Endothelial cell of umbilical vein (primary cell): ENCODE results near the gene LTB4R. TPM values are rescaled to one million over a fixed set of nuclear protein-coding genes. Genes with fewer than 3 reads are reported as not detected.

Experiments used
- BruUV-seq: library from RNA; stranded (reverse); fragments of 400-500 nt; replicated peaks from 2 replicates; lab custom pipeline; 2021; lab: Mats Ljungman, UMichigan
- CTCF ChIA-PET: fragments of 300-600, 350-600 bp; sonication (Branson Sonifier 250); formaldehyde crosslinking; loops from one replicate; lab custom pipeline; 2021; ENCODE audit warnings: antibody characterized with exemption, inconsistent platforms; lab: Charles Lee
- POLR2A ChIA-PET: fragments of 300-600, 350-600 bp; sonication (Branson Sonifier 250); formaldehyde crosslinking; loops from one replicate; lab custom pipeline; 2021; ENCODE audit warnings: antibody characterized with exemption, inconsistent platforms; lab: Charles Lee
- DNase-seq: peaks from one replicate; pipeline ENCODE4 v3.0.0-alpha.2; 2011; ENCODE audit warnings: low read depth, low spot score
- FAIRE-seq: peaks from 2 replicates; lab custom pipeline; 2011; peaks lifted over from hg19 to GRCh38; lab: Jason Lieb, UNC
- H2AFZ ChIP-seq: 2 replicates; pipeline ENCODE4 v1.6.0; 2012; ENCODE audit warnings: low read depth, low read length, control low read depth, inconsistent platforms
- H3K27ac ChIP-seq: 2 replicates; pipeline ENCODE4 v1.5.1; 2011; ENCODE audit warnings: low read depth, mild to moderate bottlenecking, control low read depth, low read length, moderate library complexity; ENCODE audit not compliant: insufficient read depth
- H3K27me3 ChIP-seq, 2 experiments: 2 replicates each; pipeline versions ENCODE4 v1.6.0 to v1.6.1; 2011; ENCODE audit warnings: low read length in 2 of 2, mixed read lengths in 1 of 2; ENCODE audit not compliant: control insufficient read depth in 2 of 2, insufficient read depth in 2 of 2
- H3K36me3 ChIP-seq, 2 experiments: 2 replicates in 1 of 2; 3 replicates in 1 of 2; pipeline ENCODE4 v1.5.1; 2011; ENCODE audit warnings: low read length in 2 of 2, mild to moderate bottlenecking in 1 of 2, moderate library complexity in 1 of 2; ENCODE audit not compliant: control insufficient read depth in 2 of 2, insufficient read depth in 2 of 2; ENCODE audit errors: extremely low read depth in 1 of 2
- H3K4me1 ChIP-seq: 3 replicates; pipeline ENCODE4 v1.5.1; 2011; ENCODE audit warnings: mild to moderate bottlenecking, low read length; ENCODE audit not compliant: control insufficient read depth, insufficient read depth; ENCODE audit errors: extremely low read depth
- H3K4me2 ChIP-seq: 2 replicates; pipeline ENCODE4 v1.6.1; 2011; ENCODE audit warnings: low read length, control low read depth, mixed read lengths; ENCODE audit not compliant: insufficient read depth
- H3K4me3 ChIP-seq, 3 experiments: fragments of 200-600 bp in 1 of 3; sonication (generic), shearing (Covaris generic) in 1 of 3; replicated peaks in 1 of 3; 2 replicates each; pipeline ENCODE4 v1.5.1; 2011 to 2016; ENCODE audit warnings: control low read depth in 3 of 3, low read length in 3 of 3, mild to moderate bottlenecking in 2 of 3, inconsistent platforms in 1 of 3, low read depth in 1 of 3, moderate library complexity in 1 of 3; ENCODE audit not compliant: insufficient read depth in 1 of 3
- H3K79me2 ChIP-seq: 2 replicates; pipeline ENCODE4 v1.6.0; 2012; ENCODE audit warnings: low read length, inconsistent platforms; ENCODE audit not compliant: control insufficient read depth, insufficient read depth
- H3K9ac ChIP-seq: replicated peaks from 2 replicates; pipeline ENCODE3; 2011; ENCODE audit warnings: low read length, control low read depth; ENCODE audit not compliant: insufficient read depth; ENCODE audit errors: extremely low read depth
- H3K9me1 ChIP-seq: replicated peaks from 3 replicates; pipeline ENCODE4 v1.6.0; 2011; ENCODE audit warnings: mild to moderate bottlenecking, low read length; ENCODE audit not compliant: control insufficient read depth, insufficient read depth; ENCODE audit errors: extremely low read depth
- H3K9me3 ChIP-seq: replicated peaks from 2 replicates; pipeline ENCODE4 v1.5.1; 2012; ENCODE audit warnings: low read length, inconsistent platforms; ENCODE audit not compliant: control insufficient read depth, insufficient read depth
- H4K20me1 ChIP-seq: replicated peaks from 2 replicates; pipeline ENCODE3; 2011; ENCODE audit warnings: mild to moderate bottlenecking, low read length; ENCODE audit not compliant: control insufficient read depth, insufficient read depth; ENCODE audit errors: extremely low read depth
- EZH2 ChIP-seq: IDR thresholded peaks from 2 replicates; pipeline ENCODE4 v1.6.1; 2012; ENCODE audit warnings: borderline replicate concordance, low read depth, mild to moderate bottlenecking, moderate library complexity, low read length, inconsistent platforms; ENCODE audit not compliant: severe bottlenecking
- FOS ChIP-seq: IDR thresholded peaks from 2 replicates; pipeline ENCODE4 v1.6.1; 2011; ENCODE audit warnings: mild to moderate bottlenecking, low read length, moderate library complexity, borderline replicate concordance; ENCODE audit not compliant: insufficient read depth
- GATA2 ChIP-seq: IDR thresholded peaks from 2 replicates; pipeline ENCODE4 v1.7.0; 2011; ENCODE audit warnings: low read depth, mild to moderate bottlenecking, moderate library complexity, mixed read lengths, low read length; ENCODE audit not compliant: insufficient read length, insufficient read depth
- JUN ChIP-seq: IDR thresholded peaks from 2 replicates; pipeline ENCODE4 v1.6.1; 2011; ENCODE audit warnings: borderline replicate concordance, low read depth; ENCODE audit not compliant: insufficient read length, insufficient read depth
- MYC ChIP-seq: IDR thresholded peaks from one replicate; pipeline ENCODE4 v1.6.1; 2011; ENCODE audit warnings: mild to moderate bottlenecking, low read depth, low read length
- POLR2A ChIP-seq: IDR thresholded peaks from 2 replicates; pipeline ENCODE4 v1.6.1; 2012; ENCODE audit warnings: low read depth, mild to moderate bottlenecking, control low read depth, low read length
- POLR2AphosphoS5 ChIP-seq: IDR thresholded peaks from 2 replicates; pipeline ENCODE4 v1.6.1; 2012; ENCODE audit warnings: low read depth, mild to moderate bottlenecking, control low read depth, low read length, moderate library complexity; ENCODE audit not compliant: insufficient read depth
- dilution Hi-C: fragments of 300-500 bp; cut with MboI; formaldehyde crosslinking; loops from one replicate; pipeline ENCODE4 v1.15.0; 2019; ENCODE audit warnings: low sequenced_read_pairs; ENCODE audit not compliant: extremely low pct_ligation_motif_present
- intact Hi-C: fragments of 100-400 bp; cut with micrococcal nuclease; formaldehyde crosslinking; loops from one replicate; pipeline ENCODE4 v1.10.0; 2022
- polyA plus RNA-seq, 4 experiments: library from polyadenylated mRNA; depleted of rRNA in 3 of 4; stranded (reverse) in 3 of 4; unstranded in 1 of 4; fragments of >200 nt; gene quantifications; 2 replicates each; pipeline versions ENCODE4 v1.2.1 to v1.2.3, GENCODE V29; 2011 to 2012; ENCODE audit warnings: missing spikeins in 1 of 4
- total RNA-seq: library from RNA; stranded (reverse); gene quantifications from 2 replicates; pipeline ENCODE4 v1.2.3, GENCODE V29; 2021
- TF ChIP-seq, protein P1 (sequence below): IDR thresholded peaks from 2 replicates; pipeline ENCODE4 v1.6.1; 2011; ENCODE audit not compliant: insufficient read depth, insufficient read length
- TF ChIP-seq, protein P2 (sequence below), 2 donors: IDR thresholded peaks; 1 replicate in 1 of 2; 2 replicates in 1 of 2; pipeline ENCODE4 v1.5.1; 2011; ENCODE audit warnings: low read length in 2 of 2, mild to moderate bottlenecking in 2 of 2, moderate library complexity in 2 of 2, control low read depth in 1 of 2, inconsistent platforms in 1 of 2, low read depth in 1 of 2; ENCODE audit not compliant: insufficient read depth in 1 of 2; ENCODE audit errors: extremely low read depth in 1 of 2

Gene LTB4R
- total and polyA plus RNA-seq, 2 donors (not counting 3 experiments of a cell fraction or from before 2014, with no cell fraction given): 9.1 to 10.5 TPM

DNA sequence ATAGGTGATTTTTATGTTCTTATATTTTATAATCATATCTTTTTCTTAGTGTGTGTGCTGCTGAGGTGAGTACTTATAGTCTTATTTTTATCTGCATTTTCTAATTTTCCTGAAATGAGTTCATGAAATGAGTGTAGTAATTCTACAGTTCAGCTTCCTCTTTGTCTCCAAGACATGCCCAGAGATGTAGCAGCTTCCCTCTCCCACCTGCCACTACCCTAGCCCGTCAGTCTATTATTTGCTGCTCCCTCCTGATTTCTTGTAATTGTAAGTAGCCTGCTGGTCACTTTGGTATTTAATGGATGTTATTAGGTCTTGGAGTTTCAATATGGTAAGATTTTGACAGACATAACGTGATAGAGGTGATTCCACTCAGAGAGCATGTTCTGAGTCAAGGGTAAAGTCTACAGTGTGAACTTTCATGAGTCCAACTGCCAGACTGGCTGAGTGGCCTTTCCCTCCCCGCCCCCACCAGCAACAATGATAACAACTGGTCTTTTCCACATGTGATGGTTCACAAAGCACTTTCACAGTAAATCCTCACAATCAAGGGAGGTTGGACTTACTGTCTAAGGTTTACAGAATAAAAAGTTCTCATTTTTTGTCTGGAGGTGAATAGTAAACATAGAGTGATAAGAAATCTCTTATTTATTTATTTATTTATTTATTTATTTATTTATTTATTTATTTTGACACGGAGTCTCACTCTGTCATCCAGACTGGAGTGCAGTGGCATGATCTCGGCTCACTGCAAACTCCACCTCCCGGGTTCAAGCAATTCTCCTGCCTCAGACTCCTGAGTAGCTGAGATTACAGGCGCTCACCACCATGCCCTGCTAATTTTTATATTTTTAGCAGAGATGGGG is 32.7 kb downstream of the LTB4R start:
- no peak overlapping the region for H2AFZ ChIP-seq

More for the DNA sequence above, 32.7 kb downstream of the LTB4R start:
- no peaks in the 10 kb centered on the region for H3K9me3 ChIP-seq
- ChIA-PET CTCF (interaction anchor here (0.7 to 5.7 kb wide), 4 partner anchors 9 to 87 kb away, joined by 3 to 57 read pairs (median 5); partner anchors contain the start of gene ADCY4), POLR2A (no interaction called here)
- FAIRE-seq (no peak), DNase-seq (no peak)
- dilution Hi-C loops (no loop called here), intact Hi-C loops (no loop called here)
- H3K36me3 ChIP-seq: no peaks in the 10 kb centered on the region
- H3K4me1 ChIP-seq: peaks cover 9% of the 10 kb centered on the region
- BruUV-seq: no TSS peak
- H3K79me2 ChIP-seq: no peaks in the 10 kb centered on the region
- no peaks in the 10 kb centered on the region for H4K20me1 ChIP-seq
- no peak overlapping the region for H3K27ac ChIP-seq
- H3K9me1 ChIP-seq: no peaks in the 10 kb centered on the region
- H3K4me3 ChIP-seq: no peak overlapping the region
- H3K4me2 ChIP-seq: no peak overlapping the region
- no peak for TF ChIP-seq POLR2A
- no peak for TF ChIP-seq GATA2
- TF ChIP-seq, protein P1, sequence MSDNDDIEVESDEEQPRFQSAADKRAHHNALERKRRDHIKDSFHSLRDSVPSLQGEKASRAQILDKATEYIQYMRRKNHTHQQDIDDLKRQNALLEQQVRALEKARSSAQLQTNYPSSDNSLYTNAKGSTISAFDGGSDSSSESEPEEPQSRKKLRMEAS: no peak
- TF ChIP-seq FOS: no peak
- TF ChIP-seq EZH2: no peak
- TF ChIP-seq POLR2AphosphoS5: no peak
- no peak for TF ChIP-seq JUN
- TF ChIP-seq, protein P2, sequence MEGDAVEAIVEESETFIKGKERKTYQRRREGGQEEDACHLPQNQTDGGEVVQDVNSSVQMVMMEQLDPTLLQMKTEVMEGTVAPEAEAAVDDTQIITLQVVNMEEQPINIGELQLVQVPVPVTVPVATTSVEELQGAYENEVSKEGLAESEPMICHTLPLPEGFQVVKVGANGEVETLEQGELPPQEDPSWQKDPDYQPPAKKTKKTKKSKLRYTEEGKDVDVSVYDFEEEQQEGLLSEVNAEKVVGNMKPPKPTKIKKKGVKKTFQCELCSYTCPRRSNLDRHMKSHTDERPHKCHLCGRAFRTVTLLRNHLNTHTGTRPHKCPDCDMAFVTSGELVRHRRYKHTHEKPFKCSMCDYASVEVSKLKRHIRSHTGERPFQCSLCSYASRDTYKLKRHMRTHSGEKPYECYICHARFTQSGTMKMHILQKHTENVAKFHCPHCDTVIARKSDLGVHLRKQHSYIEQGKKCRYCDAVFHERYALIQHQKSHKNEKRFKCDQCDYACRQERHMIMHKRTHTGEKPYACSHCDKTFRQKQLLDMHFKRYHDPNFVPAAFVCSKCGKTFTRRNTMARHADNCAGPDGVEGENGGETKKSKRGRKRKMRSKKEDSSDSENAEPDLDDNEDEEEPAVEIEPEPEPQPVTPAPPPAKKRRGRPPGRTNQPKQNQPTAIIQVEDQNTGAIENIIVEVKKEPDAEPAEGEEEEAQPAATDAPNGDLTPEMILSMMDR (IDR thresholded peaks at IDR 0.05; ENCODE audit: extremely low read depth in 1 of 2, insufficient read depth in 1 of 2, low read depth in 1 of 2, low read length in 2 of 2): no peak
- no peak for TF ChIP-seq MYC
- peaks cover 8 to 9% of the 10 kb centered on the region in 2 experiments for H3K27me3 ChIP-seq
- H3K9ac ChIP-seq: no peak overlapping the region
